Stimulated activated CD8-positive, alpha-beta memory T cell treated with anti-CD3 and anti-CD28 coated beads, Interleukin-15, amount 100 ng/mL, for 24 hours (primary cell): ENCODE data around the gene PSRC1.

Experiments used
- DNase-seq: peaks from one replicate; pipeline ENCODE4 v3.0.0-alpha.2; 2020; ENCODE audit warnings: low read depth

PSRC1 gene

GRCh38 chr1:109272021-109272799 lies 10.7 kb downstream of the PSRC1 start:
- no peak for DNase-seq

GRCh38 chr1:109271458-109271857 lies 11.5 kb downstream of the PSRC1 start:
- no peak for DNase-seq

GRCh38 chr1:109270623-109271317 lies 12.2 kb downstream of the PSRC1 start:
- no peak for DNase-seq

GRCh38 chr1:109269981-109270622 lies 12.8 kb downstream of the PSRC1 start:
- no peak for DNase-seq

- DNase-seq, result no peak
Measured at GRCh38 chr1:109269212-109269980, 13.5 kb downstream of the PSRC1 start.

- DNase-seq, result no peak
Measured at GRCh38 chr1:109268431-109269211, 14.3 kb downstream of the PSRC1 start.

GRCh38 chr1:109267743-109268300 lies 15.1 kb downstream of the PSRC1 start:
- DNase-seq, result no peak

- DNase-seq, result no peak
Measured at GRCh38 chr1:109266965-109267364, 16.0 kb downstream of the PSRC1 start.

GRCh38 chr1:109265741-109266330 lies 17.1 kb downstream of the PSRC1 start:
- DNase-seq, result no peak

- no peak for DNase-seq
Measured at GRCh38 chr1:109265016-109265415, 17.9 kb downstream of the PSRC1 start.

GRCh38 chr1:109264379-109264755 lies 18.6 kb downstream of the PSRC1 start:
- no peak for DNase-seq

GRCh38 chr1:109263597-109264378 lies 19.2 kb downstream of the PSRC1 start:
- peak; percentile 73 for DNase-seq

- no peak for DNase-seq
Measured at GRCh38 chr1:109263234-109263596, 19.7 kb downstream of the PSRC1 start.

- DNase-seq, result no peak
Measured at GRCh38 chr1:109262231-109263055, 20.5 kb downstream of the PSRC1 start.

GRCh38 chr1:109261578-109261977 lies 21.4 kb downstream of the PSRC1 start:
- no peak for DNase-seq

- no peak for DNase-seq
Measured at GRCh38 chr1:109261006-109261405, 21.9 kb downstream of the PSRC1 start.

GRCh38 chr1:109259674-109260557 lies 23.0 kb downstream of the PSRC1 start:
- DNase-seq, result no peak
